Astrocyte (in vitro differentiated cells and primary cell): ENCODE data around the gene CPEB4.

ENCODE experiments used
- EZH2 ChIP-seq: IDR thresholded peaks from 2 replicates; pipeline ENCODE4 v1.6.1; 2012; ENCODE audit warnings: mild to moderate bottlenecking, low read length, inconsistent platforms; ENCODE audit not compliant: insufficient read depth
- TF ChIP-seq, protein P1 (sequence below): IDR thresholded peaks from 2 replicates; pipeline ENCODE4 v1.5.1; 2011; ENCODE audit warnings: low read depth, mild to moderate bottlenecking, inconsistent platforms, low read length, moderate library complexity; ENCODE audit not compliant: insufficient read depth

GRCh38 chr5:173988554-173989431, 100.6 kb downstream of the CPEB4 start, which contains the start of gene C5orf47:
- TF ChIP-seq, protein P1, sequence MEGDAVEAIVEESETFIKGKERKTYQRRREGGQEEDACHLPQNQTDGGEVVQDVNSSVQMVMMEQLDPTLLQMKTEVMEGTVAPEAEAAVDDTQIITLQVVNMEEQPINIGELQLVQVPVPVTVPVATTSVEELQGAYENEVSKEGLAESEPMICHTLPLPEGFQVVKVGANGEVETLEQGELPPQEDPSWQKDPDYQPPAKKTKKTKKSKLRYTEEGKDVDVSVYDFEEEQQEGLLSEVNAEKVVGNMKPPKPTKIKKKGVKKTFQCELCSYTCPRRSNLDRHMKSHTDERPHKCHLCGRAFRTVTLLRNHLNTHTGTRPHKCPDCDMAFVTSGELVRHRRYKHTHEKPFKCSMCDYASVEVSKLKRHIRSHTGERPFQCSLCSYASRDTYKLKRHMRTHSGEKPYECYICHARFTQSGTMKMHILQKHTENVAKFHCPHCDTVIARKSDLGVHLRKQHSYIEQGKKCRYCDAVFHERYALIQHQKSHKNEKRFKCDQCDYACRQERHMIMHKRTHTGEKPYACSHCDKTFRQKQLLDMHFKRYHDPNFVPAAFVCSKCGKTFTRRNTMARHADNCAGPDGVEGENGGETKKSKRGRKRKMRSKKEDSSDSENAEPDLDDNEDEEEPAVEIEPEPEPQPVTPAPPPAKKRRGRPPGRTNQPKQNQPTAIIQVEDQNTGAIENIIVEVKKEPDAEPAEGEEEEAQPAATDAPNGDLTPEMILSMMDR, result no peak
- no peak for TF ChIP-seq EZH2
